GM12892 (cell line): ENCODE measurements around the gene BORCS8.

Experiments used
- POLR2A ChIP-seq: IDR thresholded peaks from 2 replicates; pipeline ENCODE4 v1.6.1; 2011; ENCODE audit warnings: low read depth, low read length, control low read depth
- POLR2AphosphoS5 ChIP-seq: IDR thresholded peaks from 2 replicates; pipeline ENCODE4 v1.6.1; 2011; ENCODE audit warnings: low read depth, low read length, control low read depth
- TAF1 ChIP-seq: IDR thresholded peaks from 2 replicates; pipeline ENCODE4 v1.6.1; 2011; ENCODE audit warnings: low read depth, mild to moderate bottlenecking, control low read depth, low read length, borderline replicate concordance

DNA sequence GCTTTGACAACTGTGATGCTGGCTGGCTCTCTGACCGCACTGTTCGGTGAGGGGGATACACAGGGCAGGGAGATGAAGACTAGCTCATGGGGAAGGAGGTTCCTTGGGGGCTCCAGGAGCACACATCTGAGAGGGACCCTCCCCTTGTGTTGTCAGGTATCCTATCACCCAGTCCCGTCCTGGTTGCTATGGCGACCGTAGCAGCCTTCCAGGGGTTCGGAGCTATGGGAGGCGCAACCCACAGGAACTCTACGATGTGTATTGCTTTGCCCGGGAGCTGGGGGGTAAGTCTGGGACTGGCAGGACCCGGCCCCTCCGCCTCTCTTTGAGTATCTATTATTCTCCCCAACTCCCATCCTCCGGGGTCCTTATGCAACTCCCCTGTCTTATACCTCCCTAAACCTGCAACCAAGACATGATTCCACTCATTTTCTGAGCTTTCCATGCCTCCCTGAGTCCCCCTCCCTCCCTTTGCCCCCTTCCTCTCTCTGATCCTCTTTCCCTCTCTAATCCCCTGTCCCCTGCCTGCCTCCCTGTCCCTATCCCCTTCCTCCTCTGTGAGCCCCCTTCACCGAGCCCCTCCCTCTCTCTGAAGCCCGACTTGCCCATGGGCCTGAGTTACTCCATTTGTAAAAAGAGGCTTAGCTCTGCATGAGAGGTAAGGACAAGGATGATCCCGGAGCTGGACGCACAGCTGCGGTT lies 32.3 kb upstream of the BORCS8 start:
- TF ChIP-seq POLR2AphosphoS5 (no peak), POLR2A (no peak), TAF1 (no peak)
